SK-N-SH (cell line): ENCODE results near the gene SNX6.
"Not testable (repeated sequence)": the region's sequence is repeated elsewhere in the genome, so short reads cannot be mapped to it uniquely, and the experiment has no call there.

Experiments
- FOXJ3 ChIP-seq: sonication (generic); formaldehyde crosslinking; IDR thresholded peaks from 2 replicates; pipeline ENCODE4 v1.5.1; 2020; ENCODE audit warnings: mild to moderate bottlenecking, missing genetic modification reagents
- GABPA ChIP-seq: IDR thresholded peaks from 2 replicates; pipeline ENCODE4 v1.4.0; 2012; ENCODE audit warnings: low read depth, mild to moderate bottlenecking
- GATA2 ChIP-seq: sonication (generic); formaldehyde crosslinking; IDR thresholded peaks from 2 replicates; pipeline ENCODE4 v1.5.0; 2020; ENCODE audit warnings: mild to moderate bottlenecking, missing genetic modification reagents
- JUND ChIP-seq: IDR thresholded peaks from 2 replicates; pipeline ENCODE4 v1.4.0; 2012
- TF ChIP-seq, protein P1 (sequence below): IDR thresholded peaks from 2 replicates; pipeline ENCODE4 v1.6.1; 2012; ENCODE audit warnings: mild to moderate bottlenecking, low read depth, low read length, moderate library complexity
- TF ChIP-seq, protein P2 (sequence below): fragments of 200-600 bp; sonication (generic); IDR thresholded peaks from 2 replicates; pipeline ENCODE4 v1.6.1; 2017; ENCODE audit warnings: antibody characterized with exemption, mild to moderate bottlenecking, moderate library complexity

DNA sequence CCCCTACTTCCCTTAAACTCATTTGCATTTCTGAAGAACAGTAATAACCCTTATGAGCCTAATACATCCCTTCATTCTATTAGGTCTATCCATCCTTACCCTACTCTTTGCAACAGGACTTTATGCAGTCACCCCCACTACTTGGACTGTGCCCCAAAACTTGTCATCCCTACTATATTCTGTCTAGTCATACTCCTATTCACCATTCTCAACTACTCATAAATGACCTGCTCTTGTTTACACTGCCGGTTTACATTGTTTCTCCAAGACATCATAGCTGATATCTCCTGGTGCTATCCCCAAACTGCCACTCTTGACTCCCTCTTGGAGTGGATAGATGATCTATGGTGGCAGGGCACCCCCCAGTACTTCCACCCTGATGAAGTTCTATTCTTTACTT, 22.4 kb upstream of the SNX6 start:
- TF ChIP-seq JUND; GABPA; GATA2 (CRISPR knock-in tag); FOXJ3 (CRISPR knock-in tag): not testable (repeated sequence)
- TF ChIP-seq, protein P1, sequence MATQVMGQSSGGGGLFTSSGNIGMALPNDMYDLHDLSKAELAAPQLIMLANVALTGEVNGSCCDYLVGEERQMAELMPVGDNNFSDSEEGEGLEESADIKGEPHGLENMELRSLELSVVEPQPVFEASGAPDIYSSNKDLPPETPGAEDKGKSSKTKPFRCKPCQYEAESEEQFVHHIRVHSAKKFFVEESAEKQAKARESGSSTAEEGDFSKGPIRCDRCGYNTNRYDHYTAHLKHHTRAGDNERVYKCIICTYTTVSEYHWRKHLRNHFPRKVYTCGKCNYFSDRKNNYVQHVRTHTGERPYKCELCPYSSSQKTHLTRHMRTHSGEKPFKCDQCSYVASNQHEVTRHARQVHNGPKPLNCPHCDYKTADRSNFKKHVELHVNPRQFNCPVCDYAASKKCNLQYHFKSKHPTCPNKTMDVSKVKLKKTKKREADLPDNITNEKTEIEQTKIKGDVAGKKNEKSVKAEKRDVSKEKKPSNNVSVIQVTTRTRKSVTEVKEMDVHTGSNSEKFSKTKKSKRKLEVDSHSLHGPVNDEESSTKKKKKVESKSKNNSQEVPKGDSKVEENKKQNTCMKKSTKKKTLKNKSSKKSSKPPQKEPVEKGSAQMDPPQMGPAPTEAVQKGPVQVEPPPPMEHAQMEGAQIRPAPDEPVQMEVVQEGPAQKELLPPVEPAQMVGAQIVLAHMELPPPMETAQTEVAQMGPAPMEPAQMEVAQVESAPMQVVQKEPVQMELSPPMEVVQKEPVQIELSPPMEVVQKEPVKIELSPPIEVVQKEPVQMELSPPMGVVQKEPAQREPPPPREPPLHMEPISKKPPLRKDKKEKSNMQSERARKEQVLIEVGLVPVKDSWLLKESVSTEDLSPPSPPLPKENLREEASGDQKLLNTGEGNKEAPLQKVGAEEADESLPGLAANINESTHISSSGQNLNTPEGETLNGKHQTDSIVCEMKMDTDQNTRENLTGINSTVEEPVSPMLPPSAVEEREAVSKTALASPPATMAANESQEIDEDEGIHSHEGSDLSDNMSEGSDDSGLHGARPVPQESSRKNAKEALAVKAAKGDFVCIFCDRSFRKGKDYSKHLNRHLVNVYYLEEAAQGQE: not testable (repeated sequence)
- TF ChIP-seq, protein P2, sequence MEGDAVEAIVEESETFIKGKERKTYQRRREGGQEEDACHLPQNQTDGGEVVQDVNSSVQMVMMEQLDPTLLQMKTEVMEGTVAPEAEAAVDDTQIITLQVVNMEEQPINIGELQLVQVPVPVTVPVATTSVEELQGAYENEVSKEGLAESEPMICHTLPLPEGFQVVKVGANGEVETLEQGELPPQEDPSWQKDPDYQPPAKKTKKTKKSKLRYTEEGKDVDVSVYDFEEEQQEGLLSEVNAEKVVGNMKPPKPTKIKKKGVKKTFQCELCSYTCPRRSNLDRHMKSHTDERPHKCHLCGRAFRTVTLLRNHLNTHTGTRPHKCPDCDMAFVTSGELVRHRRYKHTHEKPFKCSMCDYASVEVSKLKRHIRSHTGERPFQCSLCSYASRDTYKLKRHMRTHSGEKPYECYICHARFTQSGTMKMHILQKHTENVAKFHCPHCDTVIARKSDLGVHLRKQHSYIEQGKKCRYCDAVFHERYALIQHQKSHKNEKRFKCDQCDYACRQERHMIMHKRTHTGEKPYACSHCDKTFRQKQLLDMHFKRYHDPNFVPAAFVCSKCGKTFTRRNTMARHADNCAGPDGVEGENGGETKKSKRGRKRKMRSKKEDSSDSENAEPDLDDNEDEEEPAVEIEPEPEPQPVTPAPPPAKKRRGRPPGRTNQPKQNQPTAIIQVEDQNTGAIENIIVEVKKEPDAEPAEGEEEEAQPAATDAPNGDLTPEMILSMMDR: not testable (repeated sequence)
